Stimulated activated CD8-positive, alpha-beta memory T cell treated with anti-CD3 and anti-CD28 coated beads, Interleukin-4, amount 100 ng/mL, for 24 hours (primary cell): ENCODE results near the gene TRMU.

ENCODE experiments used
- DNase-seq: peaks from one replicate; pipeline ENCODE4 v3.0.0-alpha.2; 2020; ENCODE audit warnings: low read depth

Gene TRMU, protein sequence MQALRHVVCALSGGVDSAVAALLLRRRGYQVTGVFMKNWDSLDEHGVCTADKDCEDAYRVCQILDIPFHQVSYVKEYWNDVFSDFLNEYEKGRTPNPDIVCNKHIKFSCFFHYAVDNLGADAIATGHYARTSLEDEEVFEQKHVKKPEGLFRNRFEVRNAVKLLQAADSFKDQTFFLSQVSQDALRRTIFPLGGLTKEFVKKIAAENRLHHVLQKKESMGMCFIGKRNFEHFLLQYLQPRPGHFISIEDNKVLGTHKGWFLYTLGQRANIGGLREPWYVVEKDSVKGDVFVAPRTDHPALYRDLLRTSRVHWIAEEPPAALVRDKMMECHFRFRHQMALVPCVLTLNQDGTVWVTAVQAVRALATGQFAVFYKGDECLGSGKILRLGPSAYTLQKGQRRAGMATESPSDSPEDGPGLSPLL

DNA sequence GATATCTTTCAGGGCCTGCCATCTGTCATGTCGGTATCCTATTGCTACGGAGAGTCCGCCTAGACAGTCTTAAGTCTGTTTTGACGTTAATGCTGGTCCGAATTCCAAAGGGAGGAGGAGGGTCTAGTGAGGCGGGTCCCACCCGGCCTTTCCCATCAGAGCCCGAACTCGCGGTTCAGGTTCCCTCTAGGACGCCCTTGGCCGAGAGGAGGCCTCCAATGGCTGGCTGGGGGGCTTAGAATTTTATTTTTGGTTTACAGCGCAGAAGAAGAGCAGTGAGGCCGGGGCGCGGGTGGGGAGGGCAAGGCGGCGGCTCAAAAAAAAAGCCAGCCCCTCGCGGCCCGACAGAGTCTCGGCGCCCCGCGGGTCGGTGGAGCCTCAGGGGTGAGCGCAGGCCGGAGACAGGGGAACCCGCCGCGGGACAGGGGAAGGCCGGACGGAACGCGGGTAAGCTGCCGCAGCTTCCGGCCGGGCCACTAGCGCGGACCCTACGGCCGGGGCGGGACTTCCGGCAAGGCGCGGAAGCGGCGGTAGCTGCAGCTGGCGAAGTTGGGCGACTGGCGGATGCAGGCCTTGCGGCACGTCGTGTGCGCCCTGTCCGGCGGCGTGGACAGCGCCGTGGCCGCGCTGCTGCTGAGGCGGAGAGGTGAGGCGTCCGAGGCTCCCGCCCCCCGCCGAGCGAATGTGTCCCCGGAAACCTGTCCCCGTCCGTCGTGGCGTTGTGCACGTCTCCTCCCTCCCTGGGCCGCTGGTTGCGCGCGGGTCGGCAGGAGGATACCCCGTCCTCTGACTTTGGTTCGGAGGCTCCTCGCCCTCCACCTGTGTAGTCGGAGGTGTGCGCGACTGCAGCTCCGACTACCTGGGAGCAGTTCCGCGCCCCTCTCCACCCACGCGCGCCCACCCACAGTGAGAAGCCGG lies at the start of gene TRMU:
TSS of gene TRMU (plus strand) at position 514 of the 918 bp plus-strand sequence. CDS start at position 565, 51 bp downstream.
- DNase-seq: peak; percentile 69

DNA sequence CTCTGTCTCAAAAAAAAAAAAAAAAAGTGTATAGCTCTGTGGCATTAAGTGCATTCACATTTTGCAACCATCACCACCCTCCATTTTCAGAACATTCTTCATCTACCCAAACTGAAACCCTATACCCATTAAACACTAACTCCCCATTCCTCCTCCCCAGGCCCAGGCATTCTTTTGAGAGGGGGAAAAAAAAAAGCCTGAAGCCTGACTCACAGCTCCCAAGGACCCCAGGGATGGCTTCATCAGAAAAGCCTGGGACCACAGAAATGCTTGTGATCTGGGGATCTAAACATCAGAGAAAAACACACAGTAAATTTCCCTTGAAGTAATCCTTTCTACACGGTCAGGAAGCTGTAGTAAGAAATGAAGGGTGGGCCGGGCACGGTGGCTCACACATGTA lies 49.5 kb upstream of the TRMU start:
- no peak for DNase-seq

DNA sequence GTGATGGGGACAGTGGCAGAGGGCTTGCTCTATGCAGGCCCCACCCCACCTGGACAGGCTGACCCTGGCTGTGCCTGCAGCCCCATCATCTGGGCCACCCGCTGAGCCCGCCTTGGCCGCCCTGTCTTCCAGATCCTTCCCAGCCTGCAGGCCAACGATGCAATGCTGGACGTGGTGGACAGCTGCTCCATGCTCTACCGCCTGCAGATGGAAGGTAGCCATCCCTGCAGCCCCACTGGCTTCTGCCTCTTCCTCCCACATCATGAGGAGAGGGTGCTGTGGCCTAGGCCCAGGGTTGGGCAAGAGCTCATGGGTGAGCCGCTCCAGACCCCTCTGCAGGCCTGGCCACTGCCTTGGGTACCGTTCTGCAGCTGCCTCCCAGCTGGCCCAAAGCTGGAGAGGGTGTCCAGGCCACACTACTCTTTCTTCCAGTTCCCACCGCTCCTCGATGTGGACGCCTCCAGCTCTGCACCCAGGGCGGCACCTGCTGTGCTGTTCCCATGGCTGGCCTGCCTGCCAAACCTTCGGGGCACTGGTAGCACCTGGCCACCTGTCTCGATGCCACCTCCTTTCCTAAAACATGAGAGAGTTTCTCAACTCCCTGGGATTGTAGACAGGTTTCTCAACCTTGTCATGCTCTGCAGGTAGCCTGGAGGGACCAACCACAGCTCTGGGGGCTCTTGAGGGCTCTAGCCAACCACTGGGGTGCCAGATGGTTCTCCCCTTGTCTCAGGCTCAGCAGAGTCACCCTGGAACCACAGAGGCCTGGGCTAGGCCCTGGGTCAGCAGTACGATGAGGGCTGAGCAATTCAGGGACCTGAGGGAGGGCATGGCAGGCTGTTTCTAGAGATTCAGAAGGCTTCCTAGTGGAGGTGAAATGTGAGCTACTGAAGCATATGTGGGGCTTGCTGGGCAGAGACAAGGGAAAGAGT lies 48.3 kb upstream of the TRMU start:
- DNase-seq: no peak

DNA sequence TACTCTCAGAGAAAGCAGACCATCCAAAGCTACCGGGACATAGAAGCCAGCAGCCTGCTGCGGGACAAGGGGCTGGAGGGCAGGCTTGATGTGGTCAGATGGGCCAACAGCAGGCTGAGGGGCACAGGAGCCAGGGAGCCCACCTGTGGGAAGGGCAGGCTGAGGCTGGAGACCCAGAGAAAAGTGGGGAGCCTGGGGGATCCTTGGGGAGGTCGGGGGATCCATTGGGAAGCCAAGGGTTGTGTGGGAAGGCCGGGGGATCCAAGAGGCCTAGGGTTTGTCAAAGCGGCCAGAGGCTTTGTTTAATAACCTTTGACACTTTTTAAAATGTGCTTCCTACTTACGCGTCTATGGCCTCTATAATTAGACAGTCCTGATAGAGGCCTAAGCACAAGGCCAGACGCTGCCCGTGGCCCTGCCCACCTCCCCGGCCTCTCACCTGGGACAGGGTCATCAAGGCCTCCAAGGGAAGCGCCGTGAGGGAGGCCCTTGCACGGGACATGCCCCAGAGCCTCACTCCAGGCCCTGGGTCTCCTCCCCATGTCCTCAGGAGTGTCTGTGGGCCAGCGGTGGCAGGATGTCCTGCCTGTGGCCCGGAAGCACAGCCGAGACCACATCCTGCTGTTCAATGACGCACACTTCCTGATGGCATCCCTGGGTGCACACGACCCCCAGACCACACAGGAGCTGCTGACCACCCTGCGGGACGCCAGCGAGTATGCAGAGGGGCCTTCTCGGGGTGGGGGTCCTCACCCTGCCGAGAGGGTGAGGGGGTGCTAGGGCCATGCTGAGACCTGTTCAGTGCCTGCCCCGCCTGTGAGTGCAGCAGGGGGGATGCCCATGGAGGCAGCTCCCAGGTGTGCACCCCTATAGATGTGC lies 47.4 kb upstream of the TRMU start:
- DNase-seq: no peak

DNA sequence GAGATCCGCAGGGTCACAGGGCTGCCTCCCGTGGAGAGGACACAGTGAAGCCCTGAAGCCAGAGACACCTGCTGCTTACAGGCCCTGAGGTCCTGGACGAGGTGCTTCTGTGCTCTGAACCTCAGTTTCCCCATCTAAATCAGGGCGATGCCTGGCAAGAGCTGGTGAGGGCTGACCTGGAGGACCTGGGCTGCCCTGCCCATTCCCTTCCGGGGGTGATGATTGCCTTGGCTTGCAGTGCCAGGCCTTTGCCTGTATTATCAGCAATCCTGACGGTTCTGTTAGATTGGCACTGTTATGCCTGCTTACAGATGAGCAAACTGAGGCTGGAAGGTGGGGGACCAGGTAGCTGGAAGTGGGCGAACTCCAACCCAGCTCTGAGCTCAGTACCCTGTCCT lies 46.7 kb upstream of the TRMU start:
- no peak for DNase-seq

DNA sequence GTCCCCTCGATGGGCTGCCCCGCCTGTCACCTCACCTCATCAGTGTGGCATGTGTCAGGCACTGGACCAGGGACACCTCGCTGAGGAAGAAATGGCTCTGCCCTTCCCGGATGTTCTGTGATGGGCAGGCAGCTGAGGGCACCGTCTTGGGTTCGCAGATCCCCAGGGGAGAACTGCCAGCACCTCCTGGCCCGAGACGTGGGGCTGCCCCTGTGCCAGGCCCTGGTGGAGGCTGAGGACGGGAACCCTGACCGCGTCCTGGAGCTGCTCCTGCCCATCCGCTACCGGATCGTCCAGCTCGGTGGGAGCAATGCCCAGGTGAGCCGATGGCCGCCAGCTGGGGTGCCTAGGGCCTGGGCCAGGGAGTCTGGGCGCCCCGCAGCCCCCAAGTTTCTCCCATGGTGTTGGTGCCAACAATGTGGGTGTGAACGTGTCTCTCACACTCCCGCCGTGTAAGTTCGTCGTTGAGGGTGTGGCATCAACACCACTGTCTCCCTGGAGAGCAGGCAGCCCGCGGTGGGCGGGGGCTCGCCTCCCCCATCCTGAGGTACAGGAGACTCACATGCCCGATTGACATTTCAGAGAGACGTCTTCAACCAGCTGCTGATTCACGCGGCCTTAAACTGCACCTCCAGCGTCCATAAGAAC lies 46.1 kb upstream of the TRMU start:
- DNase-seq: no peak

DNA sequence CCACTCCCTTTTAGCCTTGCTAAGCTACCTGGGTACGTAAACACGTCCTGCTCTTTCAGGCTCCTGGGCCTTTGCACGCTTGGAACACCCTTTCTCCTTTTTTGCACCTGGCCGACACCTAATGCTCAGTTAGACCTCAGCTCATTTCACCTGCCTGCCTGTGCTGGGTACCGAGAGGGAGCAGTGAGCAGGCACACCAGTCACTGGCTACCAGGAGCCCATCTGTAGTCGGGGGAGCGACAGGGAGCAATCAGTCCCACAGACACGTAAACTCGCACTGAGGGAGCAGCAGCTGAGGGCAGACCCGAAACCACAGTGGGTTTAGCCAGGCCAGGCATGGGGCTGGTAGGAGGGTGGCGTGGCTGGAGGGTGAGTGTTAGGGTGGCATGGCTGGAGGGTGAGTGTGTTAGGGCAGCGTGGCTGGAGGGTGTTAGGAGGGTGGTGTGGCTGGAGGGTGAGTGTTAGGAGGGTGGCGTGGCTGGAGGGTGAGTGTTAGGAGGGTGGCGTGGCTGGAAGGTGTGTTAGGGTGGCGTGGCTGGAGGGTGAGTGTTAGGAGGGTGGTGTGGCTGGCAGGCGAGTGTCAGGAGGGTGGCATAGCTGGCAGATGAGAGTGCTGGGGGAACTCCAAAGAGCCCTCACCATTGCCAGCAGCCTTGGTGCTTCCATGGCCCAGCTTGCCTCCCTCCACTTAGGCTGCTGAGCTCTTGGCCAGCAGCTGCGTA lies 45.2 kb upstream of the TRMU start:
- no peak for DNase-seq

DNA sequence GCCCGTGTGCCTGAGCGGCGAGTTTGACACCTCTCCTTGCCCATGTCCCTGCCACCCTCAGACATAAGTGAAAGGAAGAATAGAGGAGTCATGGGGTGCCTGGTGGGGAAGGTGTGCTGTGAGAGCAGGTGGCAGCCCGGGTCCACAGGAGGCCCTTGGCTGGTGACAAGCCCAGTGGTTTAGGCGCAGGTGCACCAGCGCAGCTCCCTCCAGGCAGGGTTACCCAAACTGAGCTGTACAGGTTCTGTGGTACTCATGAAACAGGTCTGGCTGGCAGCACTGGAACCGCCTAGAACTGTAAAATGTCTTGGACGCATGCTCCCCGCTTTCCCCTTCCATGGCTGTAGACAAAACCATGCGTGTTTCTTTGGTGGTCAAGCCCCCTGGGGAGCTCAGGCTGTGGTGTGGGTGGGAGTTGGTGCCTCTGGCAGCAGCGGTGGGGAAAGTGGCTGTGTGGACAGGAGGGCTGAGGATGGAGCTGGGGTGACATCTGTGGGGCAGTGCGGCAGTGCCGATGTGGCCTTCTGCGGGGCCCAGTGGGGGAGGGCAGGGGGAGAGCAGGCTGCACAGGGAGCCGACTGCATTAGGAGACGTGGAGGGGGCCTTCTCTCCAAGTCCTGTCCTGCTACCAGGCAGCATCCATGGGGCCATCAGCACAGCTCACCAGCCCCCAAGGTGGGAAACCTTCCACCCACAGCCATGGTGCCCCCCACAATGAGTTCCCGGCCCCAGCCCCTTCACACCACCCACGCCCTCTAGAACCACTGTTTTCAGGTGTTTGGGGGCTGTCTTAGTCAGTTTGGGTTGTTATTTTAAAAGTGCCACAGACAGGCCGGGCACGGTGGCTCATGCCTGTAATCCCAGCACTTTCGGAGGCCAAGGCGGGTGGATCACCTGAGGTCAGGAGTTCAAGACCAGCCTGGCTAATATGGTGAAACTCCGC lies 44.4 kb upstream of the TRMU start:
- no peak for DNase-seq

DNA sequence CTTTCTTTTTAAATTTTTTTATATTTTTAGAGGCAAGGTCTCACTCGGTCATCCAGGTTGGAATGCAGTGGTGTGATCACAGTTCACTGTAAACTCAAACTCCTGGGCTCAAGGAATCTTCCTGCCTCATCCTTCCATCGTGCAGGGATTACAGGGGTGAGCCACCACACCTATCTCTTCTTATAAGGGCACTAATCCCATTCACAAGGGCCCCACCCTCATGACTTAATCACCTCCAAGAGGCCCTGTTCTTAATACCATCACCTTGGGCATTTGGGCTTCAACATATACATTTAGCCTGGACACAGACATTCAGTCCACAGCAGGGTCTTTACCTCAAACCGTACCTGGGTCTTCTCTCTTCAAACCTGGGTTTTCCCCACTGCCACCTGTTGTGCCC lies 43.3 kb upstream of the TRMU start:
- DNase-seq: no peak

DNA sequence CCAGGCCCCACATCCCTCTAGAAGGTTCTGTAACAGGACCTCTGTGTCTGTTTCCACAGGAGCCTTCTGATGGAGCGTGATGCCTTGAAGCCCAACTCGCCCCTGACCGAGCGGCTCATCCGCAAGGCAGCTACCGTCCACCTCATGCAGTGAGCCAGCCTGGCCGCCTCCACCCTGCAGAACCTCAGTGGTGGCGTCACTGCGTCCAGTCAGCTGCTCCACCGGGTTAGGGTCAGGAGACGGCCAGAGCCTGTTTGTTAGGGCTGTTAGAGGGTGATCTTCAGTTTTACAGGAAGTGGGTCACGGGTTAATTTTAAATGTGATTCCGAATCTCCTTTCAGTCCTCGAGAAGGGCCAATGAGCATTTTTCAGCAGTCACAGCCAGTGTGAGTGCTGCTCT lies 42.8 kb upstream of the TRMU start:
- DNase-seq: no peak

DNA sequence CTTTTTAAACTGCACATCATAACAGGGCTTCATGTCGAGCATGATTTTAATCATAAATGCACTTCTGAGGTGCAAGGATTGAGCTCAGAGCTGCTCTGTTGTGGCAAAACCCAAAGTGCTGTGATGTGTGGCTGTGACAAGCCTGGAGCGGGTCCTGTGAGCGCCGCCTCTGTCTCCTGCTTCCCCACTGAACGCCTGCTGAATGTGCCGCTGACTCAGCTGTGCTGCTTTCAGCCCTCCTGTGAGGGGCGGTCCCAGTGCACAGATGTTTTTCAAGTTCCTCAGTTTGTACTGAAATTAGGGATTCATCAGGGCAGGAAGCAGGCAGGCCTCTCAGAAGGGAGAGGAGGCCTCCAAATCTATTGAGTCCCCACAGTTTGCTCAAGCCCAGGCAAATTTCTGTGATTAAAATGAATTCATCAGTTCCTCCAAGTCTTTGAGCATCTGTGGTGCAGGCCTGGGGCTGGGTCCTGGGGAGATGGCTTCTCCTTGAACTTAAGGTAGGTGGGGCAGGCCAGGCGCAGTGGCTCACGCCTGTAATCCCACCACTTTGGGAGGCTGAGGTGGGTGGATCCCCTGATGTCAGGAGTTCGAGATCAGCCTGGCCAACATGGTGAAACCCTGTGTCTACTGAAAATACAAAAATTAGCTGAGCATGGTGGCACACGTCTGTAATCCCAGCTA lies 41.8 kb upstream of the TRMU start:
- no peak for DNase-seq

DNA sequence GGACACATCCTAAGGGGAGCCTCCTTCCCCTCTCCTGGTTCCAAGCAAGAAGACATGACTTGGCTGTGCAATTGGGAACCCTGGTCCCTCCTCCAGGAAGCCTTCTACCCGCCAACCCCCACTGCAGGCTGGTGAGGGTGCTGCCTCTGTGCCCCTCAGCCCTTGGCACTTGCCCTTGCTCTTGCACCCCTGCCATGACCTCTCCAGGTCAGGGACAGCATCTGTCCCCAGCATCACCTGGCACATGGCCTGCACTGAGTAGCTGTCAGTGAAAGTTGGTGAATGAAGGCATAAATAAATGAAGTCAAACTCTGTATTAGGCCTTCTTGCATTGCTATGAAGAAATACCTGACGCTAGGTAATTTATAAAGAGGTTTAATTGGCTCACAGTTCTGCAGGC lies 40.7 kb upstream of the TRMU start:
- no peak for DNase-seq

DNA sequence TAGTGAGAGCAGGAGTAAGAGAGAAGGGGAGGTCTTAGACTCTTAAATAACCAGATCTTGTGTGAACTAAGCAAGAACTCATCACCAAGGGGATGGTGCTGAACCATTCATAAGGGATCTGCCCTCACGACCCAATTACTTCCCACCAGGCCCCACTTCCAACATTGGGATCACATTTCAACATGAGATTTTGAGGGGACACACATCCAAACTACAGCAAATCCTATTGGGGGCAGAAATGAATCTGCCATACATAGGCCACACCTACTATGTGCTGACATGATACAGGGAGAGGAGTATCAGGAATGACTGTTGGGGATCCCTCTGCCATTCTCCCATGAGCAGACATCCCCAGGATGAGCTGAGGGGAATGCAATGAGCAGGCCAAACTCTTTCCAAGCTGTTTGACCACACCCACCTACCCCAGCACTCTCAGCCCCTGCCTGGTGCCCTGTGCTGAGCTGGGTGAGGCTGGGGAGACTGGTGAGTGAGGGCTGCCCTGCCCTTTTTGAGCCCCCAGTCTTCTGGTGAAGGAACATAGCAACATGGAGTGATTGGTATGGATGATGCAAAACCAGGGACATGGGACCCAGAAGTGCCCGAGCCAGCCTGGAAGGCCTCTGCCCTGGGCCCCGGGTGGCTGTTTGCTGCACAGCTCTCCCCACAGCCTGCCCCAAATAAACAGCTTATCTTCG lies 40.1 kb upstream of the TRMU start:
- DNase-seq: no peak

DNA sequence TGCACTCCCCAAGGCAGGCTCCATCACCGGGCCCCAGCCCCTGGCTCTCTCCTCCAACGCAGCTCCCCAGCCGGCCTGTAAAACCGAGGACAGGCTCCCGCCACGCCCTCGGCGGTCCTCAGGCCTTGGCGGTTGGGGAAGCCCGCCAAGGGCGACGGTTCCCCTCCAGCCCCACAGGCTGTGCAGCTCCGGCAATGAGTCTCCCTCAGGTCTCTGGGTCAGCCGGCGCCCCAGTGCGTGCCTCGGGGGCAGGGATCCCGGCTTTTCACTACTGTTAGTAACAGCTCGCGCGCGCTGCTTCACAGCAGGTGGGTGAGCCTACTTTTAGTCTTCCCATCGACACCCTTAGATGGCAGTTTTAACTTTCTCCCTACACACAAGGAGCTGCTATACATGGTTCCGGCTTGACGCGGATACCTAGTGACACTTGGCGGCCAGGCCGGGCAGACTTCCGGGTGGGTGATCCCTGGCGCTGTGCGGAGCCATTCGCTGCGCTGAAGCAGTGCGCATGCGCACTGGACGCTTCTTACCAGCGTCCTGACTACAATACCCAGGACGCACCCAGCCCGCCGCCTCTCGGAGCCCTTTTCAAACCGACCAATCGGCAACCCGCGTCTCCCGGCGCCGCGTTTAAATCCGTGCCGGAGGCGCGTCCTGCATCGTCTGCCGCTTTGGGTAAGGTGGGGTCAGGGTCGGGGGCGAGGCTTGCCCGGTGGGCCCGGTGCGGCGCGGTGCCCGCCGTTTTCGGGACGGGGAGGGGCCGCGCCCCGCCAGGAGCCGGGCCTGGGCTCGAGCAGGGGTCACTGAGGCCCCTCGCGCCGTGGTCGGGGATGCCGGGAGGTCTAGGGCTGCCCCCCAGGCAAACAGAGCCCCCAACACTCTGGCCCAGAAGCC lies 39.0 kb upstream of the TRMU start, which contains the start of gene GTSE1:
TSS of gene GTSE1 (plus strand) at position 614 of the 894 bp plus-strand sequence. CDS start 531 bp downstream, outside the sequence.
- peak; percentile 94 for DNase-seq

DNA sequence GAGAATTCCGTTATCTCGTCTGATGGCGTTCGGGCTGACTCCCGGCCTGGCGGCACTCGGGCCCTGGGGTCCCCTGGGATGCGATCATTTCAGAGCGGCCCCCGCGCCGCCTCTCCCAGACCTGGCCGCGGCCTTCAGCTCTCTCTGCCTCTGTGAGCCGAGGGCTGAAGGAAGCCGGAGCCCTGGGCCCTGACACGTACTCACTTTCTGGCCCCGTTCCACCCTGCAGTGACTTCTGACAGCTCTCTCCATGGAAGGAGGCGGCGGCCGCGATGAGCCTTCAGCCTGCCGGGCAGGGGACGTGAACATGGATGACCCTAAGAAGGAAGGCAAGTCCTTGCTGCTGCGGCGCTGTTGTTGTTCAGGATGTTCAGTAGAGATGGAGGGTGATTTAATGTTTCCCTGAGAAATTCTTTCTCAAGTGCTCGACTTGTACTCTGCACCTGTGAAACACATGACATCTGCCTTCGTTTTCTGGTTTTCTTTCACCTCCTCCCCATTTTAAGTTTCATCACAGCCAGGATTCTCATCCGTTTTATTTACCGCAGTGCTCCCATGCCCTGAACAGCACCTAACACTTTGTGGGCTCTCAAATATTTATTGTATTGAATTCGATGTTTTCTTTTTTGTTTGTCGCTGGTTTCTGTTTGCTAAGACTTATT lies 38.2 kb upstream of the TRMU start:
- DNase-seq: no peak

DNA sequence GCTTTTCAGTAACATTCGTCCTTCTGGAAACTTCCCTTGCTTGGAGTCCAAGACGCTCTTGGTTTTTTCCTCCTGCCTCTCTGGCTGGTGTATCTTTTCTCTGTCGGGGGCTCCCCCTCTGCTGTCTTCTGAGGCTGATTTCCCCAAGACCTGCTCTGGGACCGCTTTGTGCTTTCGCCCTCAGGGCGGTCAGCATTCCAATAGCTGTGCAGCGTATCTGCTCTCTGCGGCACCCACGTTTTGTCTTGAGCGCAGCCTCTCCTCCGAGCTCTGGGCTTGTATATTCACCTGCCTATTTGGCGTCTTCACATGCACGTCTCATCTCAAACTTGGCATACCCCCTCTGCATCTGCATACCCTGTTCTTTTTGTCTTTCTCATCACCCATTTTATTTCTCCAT lies 36.4 kb upstream of the TRMU start:
- no peak for DNase-seq
